Kidney epithelial cell (primary cell): Measurements from ENCODE around the gene NPAS4. TPM values are rescaled to one million over a fixed set of nuclear protein-coding genes. Genes with fewer than 3 reads are reported as not detected.
A peak's percentile ranks its signal among the peaks of the same experiment; 100 is the strongest.
"Not testable (repeated sequence)": the region's sequence is repeated elsewhere in the genome, so short reads cannot be mapped to it uniquely, and the experiment has no call there.

ENCODE experiments used
- DNase-seq: peaks from one replicate; pipeline ENCODE4 v3.0.0-alpha.2; 2010; ENCODE audit warnings: low read depth
- H3K27me3 ChIP-seq: 2 replicates; pipeline ENCODE4 v1.6.0; 2011; ENCODE audit warnings: low read length; ENCODE audit not compliant: control insufficient read depth, insufficient read depth
- H3K36me3 ChIP-seq: 2 replicates; pipeline ENCODE4 v1.5.1; 2011; ENCODE audit warnings: low read length; ENCODE audit not compliant: control insufficient read depth, insufficient read depth
- H3K4me3 ChIP-seq: 2 replicates; pipeline ENCODE4 v1.5.1; 2011; ENCODE audit warnings: low read depth, mild to moderate bottlenecking, control low read depth, low read length
- CTCF ChIP-seq: IDR thresholded peaks from 2 replicates; pipeline ENCODE4 v1.5.1; 2011; ENCODE audit warnings: mild to moderate bottlenecking, moderate library complexity, low read length, control low read depth, inconsistent platforms; ENCODE audit not compliant: insufficient read depth, poor library complexity, severe bottlenecking
- total RNA-seq: library from RNA; depleted of rRNA; stranded (reverse); fragments of >200 nt; gene quantifications from 2 replicates; pipeline ENCODE4 v1.2.3, GENCODE V29; 2015

The NPAS4 gene
- total RNA-seq, result not detected in 2 replicates

DNA sequence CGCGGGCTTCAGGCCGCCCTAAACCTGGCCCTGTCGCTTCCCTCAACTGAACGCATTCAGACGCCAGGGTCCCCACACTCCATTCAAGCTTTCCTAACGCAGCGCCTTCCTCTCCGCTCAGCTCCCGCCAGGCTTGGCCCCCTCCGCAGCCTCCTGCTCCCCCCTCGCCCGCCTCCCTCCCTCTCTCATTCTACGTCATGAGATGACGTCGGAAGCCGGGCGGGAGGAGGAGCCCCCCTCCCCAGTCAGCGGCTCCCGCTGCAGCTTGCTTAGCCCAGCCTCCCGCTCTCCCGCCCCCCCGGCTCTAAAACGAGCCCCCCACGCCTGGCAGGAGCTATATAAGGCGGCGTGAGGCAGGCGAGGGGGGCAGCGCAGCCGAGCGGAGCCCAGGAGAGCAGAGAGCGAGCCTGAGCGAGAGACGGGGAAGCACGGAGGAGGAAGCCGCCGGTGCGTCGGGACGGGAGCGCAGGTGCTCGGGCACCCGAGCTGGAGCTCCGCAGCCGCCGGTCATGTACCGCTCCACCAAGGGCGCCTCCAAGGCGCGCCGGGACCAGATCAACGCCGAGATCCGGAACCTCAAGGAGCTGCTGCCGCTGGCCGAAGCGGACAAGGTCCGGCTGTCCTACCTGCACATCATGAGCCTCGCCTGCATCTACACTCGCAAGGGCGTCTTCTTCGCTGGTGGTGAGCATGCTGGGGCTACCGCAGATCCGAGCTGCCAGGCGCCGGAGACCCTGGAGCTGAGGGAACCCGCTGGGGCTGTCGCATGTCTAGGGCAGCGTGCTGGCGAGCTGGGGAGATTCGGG lies at the start of gene NPAS4:
NPAS4 (plus strand) TSS at position 365 of the 806 bp plus-strand sequence; CDS start at position 510, 145 bp downstream.
- no peak for DNase-seq
- H3K36me3 ChIP-seq, result no peaks in the 10 kb centered on the region
- no peak for TF ChIP-seq CTCF
- peaks cover 35% of the 10 kb centered on the region for H3K27me3 ChIP-seq
- no peak within 1 kb of the TSS for H3K4me3 ChIP-seq

- peak within 1 kb of the TSS; percentile 80 for H3K4me3 ChIP-seq
- no peaks in the 10 kb centered on the region for H3K27me3 ChIP-seq
- no peak for TF ChIP-seq CTCF
- H3K36me3 ChIP-seq, result no peaks in the 10 kb centered on the region
- no peak for DNase-seq
Observed at GRCh38 chr11:66371627-66372415, 49.0 kb upstream of the NPAS4 start, which contains the start of gene SLC29A2. Gene SLC29A2 (minus strand): TSS chr11:66371760. CDS start chr11:66371591, 169 bp downstream.

DNA sequence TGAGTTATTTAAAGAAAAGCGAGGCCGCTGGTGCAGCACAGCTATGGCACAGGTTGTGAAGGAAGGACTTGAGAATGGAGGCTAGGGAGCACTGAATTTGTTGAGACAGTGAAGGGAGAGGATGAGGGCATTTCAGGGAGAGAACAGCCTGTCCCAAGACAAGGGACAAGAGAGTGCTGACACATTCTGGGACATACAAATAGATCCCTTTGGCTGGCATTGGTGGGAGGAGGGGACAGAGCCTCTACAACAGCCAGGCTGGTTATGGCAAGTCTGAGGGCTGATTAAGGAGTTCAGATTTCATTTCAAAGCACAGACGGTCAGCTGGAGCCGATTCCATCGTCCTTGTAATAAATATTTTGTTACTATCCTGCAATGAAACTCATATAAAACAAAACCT lies 47.6 kb upstream of the NPAS4 start:
- H3K4me3 ChIP-seq, result no peak overlapping the region
- TF ChIP-seq CTCF, result no peak
- no peaks in the 10 kb centered on the region for H3K36me3 ChIP-seq
- DNase-seq, result no peak
- no peaks in the 10 kb centered on the region for H3K27me3 ChIP-seq

- not testable (repeated sequence) for H3K27me3 ChIP-seq, H3K4me3 ChIP-seq, DNase-seq, H3K36me3 ChIP-seq
Observed at GRCh38 chr11:66373690-66374287, 47.0 kb upstream of the NPAS4 start.

GRCh38 chr11:66380264-66380663 lies 40.6 kb upstream of the NPAS4 start:
- DNase-seq, H3K4me3 ChIP-seq, H3K27me3 ChIP-seq, H3K36me3 ChIP-seq: not testable (repeated sequence)

GRCh38 chr11:66384316-66384715 lies 36.5 kb upstream of the NPAS4 start:
- H3K27me3 ChIP-seq, H3K4me3 ChIP-seq, DNase-seq, H3K36me3 ChIP-seq: not testable (repeated sequence)
